ENCODE data around the gene HDAC9. TPM values are rescaled to one million over a fixed set of nuclear protein-coding genes. Genes with fewer than 3 reads are reported as not detected.

HDAC9 gene
- total RNA-seq, 1 experiment from 2014 or later, result 4.3 TPM

DNA sequence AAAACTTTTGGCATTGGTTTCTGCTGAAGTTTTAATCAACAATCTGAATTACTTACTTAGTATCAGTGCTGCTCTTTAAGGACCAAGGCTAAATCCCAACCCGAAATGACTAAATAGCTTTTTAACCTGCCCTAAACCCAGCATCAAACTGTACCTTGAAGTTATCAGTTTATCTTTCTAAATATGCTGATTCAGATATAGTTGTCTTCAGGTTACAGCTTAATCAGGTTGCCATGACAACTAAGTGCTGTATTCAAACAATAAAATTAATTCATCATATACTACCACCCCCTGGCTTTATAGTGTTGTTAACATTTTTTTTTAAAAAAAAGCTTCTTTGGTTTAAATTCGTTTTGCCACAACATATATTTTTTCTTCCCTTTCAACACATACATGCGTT lies 382.3 kb downstream of the HDAC9 start:
- Histone ChIP-seq H3K36me3 (ENCODE audit: control insufficient read depth in 1 of 2, insufficient read depth in 2 of 2, low read length in 2 of 2) (no peaks in the 10 kb centered on the region), H3K27me3 (ENCODE audit: insufficient read depth, low read length) (no peaks in the 10 kb centered on the region), H3K4me1 (ENCODE audit: control insufficient read depth in 1 of 2, insufficient read depth in 2 of 2, low read length in 2 of 2) (no peaks in the 10 kb centered on the region), H3K9ac (ENCODE audit: low read length) (no peak overlapping the region), H3K9me2 (ENCODE audit: insufficient read depth) (no peaks in the 10 kb centered on the region), H3K9me3 (ENCODE audit: control insufficient read depth in 1 of 2, insufficient read depth in 1 of 2, low read depth in 1 of 2, low read length in 2 of 2) (no peaks in the 10 kb centered on the region), H2AFZ (ENCODE audit: low read depth, low read length, poor library complexity, severe bottlenecking) (no peak overlapping the region), H3K79me2 (ENCODE audit: insufficient read depth, low read length) (no peaks in the 10 kb centered on the region), H3K27ac (ENCODE audit: low read depth, low read length) (no peak overlapping the region), H3K4me3 (replicated peaks in 1 of 2; ENCODE audit: low read depth in 1 of 2, low read length in 2 of 2) (no peak overlapping the region), H3K4me2 (ENCODE audit: low read length) (no peak overlapping the region), H4K20me1 (ENCODE audit: insufficient read depth) (no peaks in the 10 kb centered on the region)
- TF ChIP-seq ZFX (IDR thresholded peaks at IDR 0.05) (no peak), EZH2 (IDR thresholded peaks at IDR 0.05) (no peak), FOSL1 (IDR thresholded peaks at IDR 0.05; ENCODE audit: low read depth) (no peak), SP1 (IDR thresholded peaks at IDR 0.05; ENCODE audit: low read depth) (no peak), ELF1 (IDR thresholded peaks at IDR 0.05; ENCODE audit: borderline replicate concordance, low read depth) (no peak), ZNF274 (IDR thresholded peaks at IDR 0.05; ENCODE audit: low read depth, low read length) (no peak), RAD21 (IDR thresholded peaks at IDR 0.05; ENCODE audit: low read depth) (no peak)
- TF ChIP-seq, protein P1, sequence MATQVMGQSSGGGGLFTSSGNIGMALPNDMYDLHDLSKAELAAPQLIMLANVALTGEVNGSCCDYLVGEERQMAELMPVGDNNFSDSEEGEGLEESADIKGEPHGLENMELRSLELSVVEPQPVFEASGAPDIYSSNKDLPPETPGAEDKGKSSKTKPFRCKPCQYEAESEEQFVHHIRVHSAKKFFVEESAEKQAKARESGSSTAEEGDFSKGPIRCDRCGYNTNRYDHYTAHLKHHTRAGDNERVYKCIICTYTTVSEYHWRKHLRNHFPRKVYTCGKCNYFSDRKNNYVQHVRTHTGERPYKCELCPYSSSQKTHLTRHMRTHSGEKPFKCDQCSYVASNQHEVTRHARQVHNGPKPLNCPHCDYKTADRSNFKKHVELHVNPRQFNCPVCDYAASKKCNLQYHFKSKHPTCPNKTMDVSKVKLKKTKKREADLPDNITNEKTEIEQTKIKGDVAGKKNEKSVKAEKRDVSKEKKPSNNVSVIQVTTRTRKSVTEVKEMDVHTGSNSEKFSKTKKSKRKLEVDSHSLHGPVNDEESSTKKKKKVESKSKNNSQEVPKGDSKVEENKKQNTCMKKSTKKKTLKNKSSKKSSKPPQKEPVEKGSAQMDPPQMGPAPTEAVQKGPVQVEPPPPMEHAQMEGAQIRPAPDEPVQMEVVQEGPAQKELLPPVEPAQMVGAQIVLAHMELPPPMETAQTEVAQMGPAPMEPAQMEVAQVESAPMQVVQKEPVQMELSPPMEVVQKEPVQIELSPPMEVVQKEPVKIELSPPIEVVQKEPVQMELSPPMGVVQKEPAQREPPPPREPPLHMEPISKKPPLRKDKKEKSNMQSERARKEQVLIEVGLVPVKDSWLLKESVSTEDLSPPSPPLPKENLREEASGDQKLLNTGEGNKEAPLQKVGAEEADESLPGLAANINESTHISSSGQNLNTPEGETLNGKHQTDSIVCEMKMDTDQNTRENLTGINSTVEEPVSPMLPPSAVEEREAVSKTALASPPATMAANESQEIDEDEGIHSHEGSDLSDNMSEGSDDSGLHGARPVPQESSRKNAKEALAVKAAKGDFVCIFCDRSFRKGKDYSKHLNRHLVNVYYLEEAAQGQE (IDR thresholded peaks at IDR 0.05; ENCODE audit: low read depth), result no peak
- TF ChIP-seq, protein P2, sequence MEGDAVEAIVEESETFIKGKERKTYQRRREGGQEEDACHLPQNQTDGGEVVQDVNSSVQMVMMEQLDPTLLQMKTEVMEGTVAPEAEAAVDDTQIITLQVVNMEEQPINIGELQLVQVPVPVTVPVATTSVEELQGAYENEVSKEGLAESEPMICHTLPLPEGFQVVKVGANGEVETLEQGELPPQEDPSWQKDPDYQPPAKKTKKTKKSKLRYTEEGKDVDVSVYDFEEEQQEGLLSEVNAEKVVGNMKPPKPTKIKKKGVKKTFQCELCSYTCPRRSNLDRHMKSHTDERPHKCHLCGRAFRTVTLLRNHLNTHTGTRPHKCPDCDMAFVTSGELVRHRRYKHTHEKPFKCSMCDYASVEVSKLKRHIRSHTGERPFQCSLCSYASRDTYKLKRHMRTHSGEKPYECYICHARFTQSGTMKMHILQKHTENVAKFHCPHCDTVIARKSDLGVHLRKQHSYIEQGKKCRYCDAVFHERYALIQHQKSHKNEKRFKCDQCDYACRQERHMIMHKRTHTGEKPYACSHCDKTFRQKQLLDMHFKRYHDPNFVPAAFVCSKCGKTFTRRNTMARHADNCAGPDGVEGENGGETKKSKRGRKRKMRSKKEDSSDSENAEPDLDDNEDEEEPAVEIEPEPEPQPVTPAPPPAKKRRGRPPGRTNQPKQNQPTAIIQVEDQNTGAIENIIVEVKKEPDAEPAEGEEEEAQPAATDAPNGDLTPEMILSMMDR (IDR thresholded peaks at IDR 0.05 in 2 of 3, conservative IDR thresholded peaks at IDR 0.05 in 1 of 3; ENCODE audit: borderline replicate concordance in 1 of 3, insufficient read depth in 1 of 3, low read depth in 2 of 3, low read length in 2 of 3), result no peak
- intact Hi-C loops (cut with micrococcal nuclease), result no loop called here
- RAD21 ChIA-PET (ENCODE audit: low non-redundant PET in 1 of 2, low total read pairs in 2 of 2, uncharacterized antibody in 2 of 2, unreplicated experiment in 2 of 2), result no interaction called here
- no peak for ATAC-seq
- POLR2A ChIA-PET, result no interaction called here
- CTCF ChIA-PET, result no interaction called here
- no TSS peak for BruUV-seq (replicated peaks)
- no peak for DNase-seq (ENCODE audit: low read depth, low spot score)
